Measurements from ENCODE around the gene UST.
"Not testable (repeated sequence)": the region's sequence is repeated elsewhere in the genome, so short reads cannot be mapped to it uniquely, and the experiment has no call there.

UST gene

DNA sequence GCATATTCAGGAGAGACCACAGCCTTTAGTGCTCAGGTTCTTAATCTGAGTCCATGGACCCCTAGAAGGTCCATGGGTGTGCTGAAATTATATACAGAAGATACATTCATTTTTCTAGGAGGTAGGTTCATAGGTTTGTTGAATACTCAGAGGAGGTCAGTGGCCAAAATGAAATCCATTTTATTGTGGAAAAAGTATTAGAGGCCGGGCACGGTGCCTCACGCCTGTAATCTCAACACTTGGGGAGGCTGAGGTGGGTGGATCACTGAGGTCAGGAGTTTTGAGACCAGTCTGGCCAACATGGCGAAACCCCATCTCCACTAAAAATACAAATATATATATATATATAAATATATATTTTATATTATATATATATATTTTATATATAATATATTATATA, 9.0 kb upstream of the UST start:
- DNase-seq, result no peak

DNA sequence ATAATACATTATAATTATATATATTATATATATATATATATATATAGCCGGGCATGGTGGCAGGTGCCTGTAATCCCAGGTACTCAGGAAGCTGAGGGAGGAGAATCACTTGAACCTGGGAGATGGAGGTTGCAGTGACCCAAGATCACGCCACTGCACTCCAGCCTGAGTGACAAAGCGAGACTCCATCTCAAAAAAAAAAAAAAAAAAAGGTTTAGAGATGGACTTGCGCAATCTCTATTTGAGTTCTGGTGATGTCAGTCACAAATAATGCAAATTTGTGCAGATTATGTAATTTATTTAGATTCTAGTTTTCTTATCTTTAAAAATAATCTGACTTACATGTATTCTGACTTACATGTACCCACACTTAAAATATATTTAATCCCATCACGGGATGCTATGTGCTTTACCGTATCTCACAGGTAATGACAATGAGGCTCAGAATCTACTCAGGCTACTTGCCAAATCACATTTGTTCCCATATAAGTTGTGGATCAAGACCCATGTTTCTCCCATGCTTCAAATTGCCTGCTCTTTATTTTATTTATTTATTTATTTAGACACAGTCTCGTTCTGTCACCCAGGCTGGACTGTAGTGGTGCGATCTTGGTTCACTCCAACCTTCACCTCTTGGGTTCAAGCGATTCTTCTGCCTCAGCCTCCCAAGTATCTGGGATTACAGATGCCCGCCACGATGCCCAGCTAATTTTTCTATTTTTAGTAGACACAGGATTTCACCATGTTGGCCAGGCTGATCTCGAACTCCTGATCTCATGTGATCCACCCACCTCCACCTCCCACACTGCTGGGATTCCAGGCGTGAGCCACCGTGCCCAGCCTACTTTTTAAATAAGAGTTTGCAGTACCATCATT, 7.6 kb upstream of the UST start:
- DNase-seq, result no peak

GRCh38 chr6:148739822-148740128, 7.1 kb upstream of the UST start:
- DNase-seq, result no peak

- no peak for DNase-seq
Measured at GRCh38 chr6:148743476-148743875, 3.4 kb upstream of the UST start.

GRCh38 chr6:148745926-148746325, 904 bp upstream of the UST start:
- DNase-seq, result no peak

GRCh38 chr6:148747145-148747470, 278 bp downstream of the UST start:
- DNase-seq, result peak; percentile 64

GRCh38 chr6:148747471-148748165, 788 bp downstream of the UST start:
- DNase-seq, result peak; percentile 41

- no peak for DNase-seq
Measured at GRCh38 chr6:148749674-148750073, 2.8 kb downstream of the UST start.

- no peak for DNase-seq
Measured at GRCh38 chr6:148750838-148751792, 4.3 kb downstream of the UST start.

- DNase-seq, result no peak
Measured at GRCh38 chr6:148751793-148752170, 5.0 kb downstream of the UST start.

DNA sequence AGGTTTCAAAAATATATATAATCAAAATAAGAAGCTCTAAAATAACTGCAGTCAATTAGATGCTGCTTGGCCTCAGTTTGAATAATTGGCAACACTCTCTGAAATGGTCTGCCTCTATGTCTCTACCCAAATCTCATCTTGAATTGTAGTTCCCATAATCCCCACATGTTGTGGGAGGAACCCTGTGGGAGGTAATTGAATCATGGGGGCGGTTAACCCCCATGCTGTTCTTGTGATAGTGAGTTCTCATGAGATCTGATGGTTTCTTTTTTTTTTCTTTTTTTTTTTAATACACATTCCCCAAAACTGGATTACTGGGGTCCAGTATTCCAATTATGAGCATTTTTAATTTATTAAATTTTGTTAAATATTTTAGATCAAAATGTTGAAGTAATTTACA, 8.5 kb downstream of the UST start:
- not testable (repeated sequence) for DNase-seq

GRCh38 chr6:148757944-148758480, 11.2 kb downstream of the UST start:
- DNase-seq, result no peak

- DNase-seq, result no peak
Measured at GRCh38 chr6:148758492-148758891, 11.7 kb downstream of the UST start.

DNA sequence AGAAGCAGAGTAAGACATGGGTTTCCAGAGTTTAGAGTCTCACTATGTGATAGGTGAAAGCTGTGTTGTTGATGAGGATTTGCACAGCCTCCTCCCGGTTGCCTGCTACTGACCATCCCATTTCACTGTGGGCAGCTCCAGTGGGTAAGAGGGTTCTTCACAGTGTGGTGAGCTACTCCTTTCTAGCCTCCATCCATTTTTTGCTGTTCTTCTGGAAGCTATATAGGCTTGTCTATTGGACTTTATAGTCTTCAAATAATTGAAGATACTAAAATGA, 13.4 kb downstream of the UST start:
- DNase-seq, result no peak

DNA sequence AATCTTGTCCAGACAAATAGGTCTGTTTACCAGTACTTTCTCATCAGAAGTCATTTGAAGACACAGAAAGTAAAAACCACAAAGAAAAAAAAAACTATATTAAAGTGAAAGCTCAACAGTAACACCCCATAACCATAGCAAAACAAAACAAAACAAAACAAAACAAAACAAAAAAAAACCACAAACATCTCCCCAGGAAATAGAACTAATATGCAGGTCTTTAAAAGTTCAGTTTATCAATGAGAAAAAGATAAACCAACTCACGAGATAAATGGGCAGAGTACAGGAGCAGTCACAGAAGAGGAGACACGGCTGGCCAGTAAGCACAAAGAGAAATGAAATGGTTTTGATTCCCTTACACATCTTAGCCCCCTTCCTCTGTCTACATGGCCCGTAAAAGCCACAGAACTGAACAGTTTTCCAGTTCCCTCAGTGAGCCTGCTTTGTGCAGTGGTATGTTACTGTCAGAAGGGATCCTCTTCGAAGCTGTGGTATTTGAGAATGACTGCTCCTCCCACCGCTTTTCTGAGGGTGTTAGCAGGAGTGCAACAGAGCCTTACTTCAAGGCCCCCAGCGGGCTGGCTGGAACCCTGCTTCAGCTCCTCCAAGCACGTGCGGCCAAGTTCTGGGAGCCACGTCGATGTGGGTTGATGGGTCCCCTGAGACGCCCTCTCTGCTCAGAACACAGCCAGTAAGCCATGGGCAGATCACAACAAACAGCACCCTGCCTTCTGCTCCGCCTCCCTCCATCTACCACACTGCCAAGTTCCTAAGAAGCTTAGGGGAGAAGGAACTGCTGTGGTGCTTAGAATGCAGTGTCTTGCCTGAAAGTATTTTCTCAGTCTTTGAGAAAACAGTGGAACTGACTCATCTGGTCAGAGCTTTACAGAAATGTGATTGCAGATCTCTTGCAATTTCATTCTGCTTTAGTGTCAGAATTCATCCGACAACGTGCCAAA, 14.0 kb downstream of the UST start:
- peak; percentile 88 for DNase-seq

GRCh38 chr6:148761527-148762011, 14.7 kb downstream of the UST start:
- no peak for DNase-seq

DNA sequence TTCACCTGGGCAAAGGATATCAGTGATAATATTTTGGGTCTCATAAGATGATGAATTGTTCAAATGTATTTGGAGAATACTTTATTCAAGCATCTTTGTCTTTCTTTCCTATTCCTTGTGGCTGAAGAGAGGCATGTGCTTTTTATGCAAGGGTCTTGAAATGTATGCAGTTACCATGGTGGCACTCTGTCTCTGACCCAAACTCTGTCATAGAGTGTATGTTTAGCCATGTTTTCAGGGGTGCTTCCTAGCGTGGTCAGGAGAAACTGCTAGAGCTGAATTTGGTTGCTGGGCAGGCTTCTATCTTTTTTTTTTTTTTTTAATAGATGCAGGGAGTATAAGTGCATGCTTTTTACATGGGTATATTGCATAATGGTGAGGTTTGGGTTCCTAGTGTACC, 15.4 kb downstream of the UST start:
- no peak for DNase-seq

DNA sequence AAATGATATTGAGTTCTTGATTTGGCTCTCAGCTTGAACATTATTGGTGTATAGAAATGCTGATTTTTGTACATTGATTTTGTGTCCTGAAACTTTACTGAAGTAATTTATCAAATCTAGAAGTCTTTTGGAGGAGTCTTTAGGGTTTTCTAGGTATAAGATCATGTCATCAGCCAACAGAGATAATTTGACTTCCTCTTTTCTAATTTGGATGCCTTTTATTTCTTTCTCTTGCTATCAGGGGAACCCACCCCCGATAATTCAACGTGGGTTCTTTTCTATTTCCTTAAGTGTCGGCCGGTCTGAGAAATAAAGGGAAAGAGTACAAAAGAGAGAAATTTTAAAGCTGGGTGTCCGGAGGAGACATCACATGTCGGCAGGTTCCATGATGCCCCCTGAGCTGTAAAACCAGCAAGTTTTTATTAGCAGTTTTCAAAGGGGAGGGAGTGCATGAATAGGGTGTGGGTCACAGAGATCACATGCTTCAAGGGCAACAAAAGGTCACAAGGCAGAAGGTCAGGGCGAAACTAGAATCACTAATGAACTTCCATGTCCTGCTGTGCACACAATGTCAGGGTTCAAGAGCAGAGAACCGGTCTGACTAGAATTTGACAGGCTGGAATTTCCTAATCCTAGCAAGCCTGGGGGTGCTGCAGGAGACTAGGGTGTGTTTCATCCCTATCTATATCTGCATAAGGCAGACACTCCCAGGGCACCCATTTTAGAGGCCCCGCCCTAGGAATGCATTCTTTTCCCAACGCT, 17.6 kb downstream of the UST start:
- DNase-seq, result not testable (repeated sequence)

- DNase-seq, result no peak
Measured at GRCh38 chr6:148765898-148766808, 19.3 kb downstream of the UST start.

DNA sequence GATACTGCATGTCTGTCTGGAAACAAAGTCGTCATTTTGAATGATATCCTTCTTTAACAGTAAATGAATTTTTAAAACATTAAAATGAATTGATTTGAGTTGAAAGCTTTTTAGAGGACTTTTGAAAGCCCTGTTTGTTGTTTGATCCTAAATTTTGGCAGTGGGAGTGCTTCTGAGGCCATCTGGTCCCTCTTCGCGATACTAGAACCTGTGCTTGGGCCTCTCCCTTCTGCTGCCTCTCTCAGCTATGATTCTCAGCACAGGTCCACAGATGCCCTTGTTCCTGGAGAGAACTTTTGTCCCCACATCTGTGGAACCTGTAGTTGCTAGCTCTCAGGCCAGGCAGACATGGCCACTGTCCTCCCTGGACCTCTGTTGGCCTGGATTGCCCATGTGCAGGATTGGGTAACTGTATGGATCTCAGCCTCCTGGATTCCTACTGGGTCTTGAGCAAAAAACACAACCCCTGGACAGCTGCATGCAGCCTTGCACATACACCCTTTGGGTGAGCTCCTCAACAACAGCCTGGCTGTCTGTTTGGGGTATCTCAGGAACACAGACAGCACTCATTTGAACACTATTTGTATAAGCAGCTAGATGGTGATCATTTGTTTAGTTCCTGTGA, 21.9 kb downstream of the UST start:
- no peak for DNase-seq

Data from HCEC 1CT (cell line).